ENCODE measurements around the gene COL8A1.
A peak's percentile ranks its signal among the peaks of the same experiment; 100 is the strongest.

The COL8A1 gene

DNA sequence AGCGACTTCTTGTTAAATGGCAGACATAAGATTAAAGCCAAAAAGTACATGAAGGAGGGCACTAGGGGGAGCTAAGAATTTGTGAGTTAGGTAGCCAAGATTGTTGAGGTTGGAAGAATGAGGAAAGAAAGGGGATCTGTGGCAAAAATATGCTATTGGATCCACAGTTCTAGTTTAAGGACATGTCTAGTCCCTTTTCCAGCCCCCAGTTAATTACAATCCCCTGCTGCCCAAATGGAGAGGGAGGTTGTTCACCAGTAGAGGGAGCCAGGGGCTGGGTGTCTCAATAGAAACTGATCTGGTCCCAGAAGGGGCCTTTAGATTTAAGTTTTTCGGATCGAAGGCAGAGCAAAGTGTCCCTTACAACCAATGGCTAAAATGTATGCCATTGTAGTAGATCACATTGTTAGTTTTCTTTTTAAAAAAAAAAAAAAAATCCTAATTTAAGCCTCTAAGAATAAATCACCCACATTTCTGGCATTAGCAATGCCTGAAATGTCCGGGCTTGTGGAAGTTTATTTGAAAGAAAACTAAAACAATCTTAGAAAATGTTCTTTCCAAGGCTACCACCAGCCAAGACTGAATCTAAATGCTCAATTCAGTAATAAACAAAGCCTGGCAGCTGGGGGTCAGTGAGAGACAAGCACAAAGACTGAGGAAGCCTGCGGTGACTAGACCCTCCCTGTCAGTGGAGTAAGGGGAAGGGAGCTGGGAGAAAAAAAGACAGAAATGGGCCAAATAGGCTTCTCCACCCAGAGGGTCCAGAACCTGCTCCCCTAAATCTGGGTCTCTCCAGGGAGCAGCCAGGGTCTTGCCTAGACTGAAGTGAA is 7.1 kb downstream of the COL8A1 start:
- Histone ChIP-seq H3K4me1 (peaks cover 0 to 8% (median 0%) of the 10 kb centered on the region in 10 experiments; a peak in 4 of 20 replicates), H3K4me2 (no peak overlapping the region), H3K9ac (no peak overlapping the region), H3K27ac (no peak overlapping the region), H3K9me3 (replicated peaks in 1 of 11) (no peaks in the 10 kb centered on the region), H3K27me3 (peaks cover 0 to 11% (median 0%) of the 10 kb centered on the region in 11 experiments; a peak in 6 of 22 replicates), H3K4me3 (no peak overlapping the region), H4K20me1 (no peaks in the 10 kb centered on the region), H3K36me3 (no peaks in the 10 kb centered on the region)
- no peak for TF ChIP-seq Cebpa-rat (IDR thresholded peaks at IDR 0.05)

DNA sequence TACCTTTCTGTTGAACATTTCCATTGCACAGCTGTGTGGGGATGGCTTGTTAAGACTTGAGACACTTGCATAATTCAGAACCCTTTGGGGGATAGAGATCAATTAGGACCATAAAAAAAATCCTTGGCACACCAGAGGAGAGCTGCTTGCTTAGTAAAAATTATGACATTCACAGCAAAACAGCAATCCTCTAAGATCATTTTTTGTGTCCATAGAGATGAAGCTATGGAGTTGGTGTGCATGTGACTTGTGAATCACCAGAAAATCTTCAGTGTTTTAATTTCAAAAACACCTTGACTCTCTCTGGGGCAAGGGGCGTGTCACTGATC is 7.7 kb downstream of the COL8A1 start:
- Histone ChIP-seq H3K27ac (no peak overlapping the region), H3K4me1 (peaks cover 0 to 8% (median 0%) of the 10 kb centered on the region in 10 experiments; a peak in 3 of 20 replicates)

DNA sequence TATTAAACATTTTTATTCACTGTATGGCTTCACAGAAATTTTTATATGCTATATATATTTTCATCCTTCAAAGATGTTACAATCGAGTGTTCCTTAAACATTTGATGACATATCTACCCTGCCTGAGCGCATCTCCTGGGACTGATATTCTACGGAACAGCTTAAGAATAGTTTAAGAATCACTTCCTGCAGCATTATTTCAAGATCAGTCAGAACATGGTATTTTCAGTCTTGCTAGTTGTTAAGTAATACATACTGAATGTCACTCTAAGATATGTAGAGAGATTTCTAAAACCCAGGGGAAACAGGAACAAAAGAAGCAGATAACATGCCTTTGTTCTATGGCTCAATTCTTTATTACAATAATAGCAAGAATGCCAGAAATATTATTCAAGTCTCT is 8.7 kb downstream of the COL8A1 start:
- H3K4me3 ChIP-seq: no peak overlapping the region
- no peaks in the 10 kb centered on the region for H4K20me1 ChIP-seq
- peaks cover 0 to 8% (median 0%) of the 10 kb centered on the region in 10 experiments; a peak in 3 of 20 replicates for H3K4me1 ChIP-seq
- no peak overlapping the region for H3K27ac ChIP-seq
- H3K4me2 ChIP-seq: peak overlapping the region in 5 of 11 experiments; percentile 4 to 29 (median 15); a peak in 6 of 22 replicates
- no peak for TF ChIP-seq Cebpa-rat (IDR thresholded peaks at IDR 0.05)
- H3K9ac ChIP-seq: no peak overlapping the region
- H3K9me3 ChIP-seq (replicated peaks in 1 of 11): no peaks in the 10 kb centered on the region
- H3K36me3 ChIP-seq: no peaks in the 10 kb centered on the region
- no peaks in the 10 kb centered on the region for H3K27me3 ChIP-seq

More for the DNA sequence above, 7.7 kb downstream of the COL8A1 start:
- H3K27me3 ChIP-seq: peaks cover 0 to 6% (median 0%) of the 10 kb centered on the region in 11 experiments; a peak in 5 of 22 replicates
- no peak for TF ChIP-seq Cebpa-rat (IDR thresholded peaks at IDR 0.05)
- H3K9me3 ChIP-seq (replicated peaks in 1 of 11): no peaks in the 10 kb centered on the region
- H3K4me3 ChIP-seq: no peak overlapping the region
- H3K4me2 ChIP-seq: no peak overlapping the region
- no peaks in the 10 kb centered on the region for H4K20me1 ChIP-seq
- no peaks in the 10 kb centered on the region for H3K36me3 ChIP-seq
- H3K9ac ChIP-seq: no peak overlapping the region

DNA sequence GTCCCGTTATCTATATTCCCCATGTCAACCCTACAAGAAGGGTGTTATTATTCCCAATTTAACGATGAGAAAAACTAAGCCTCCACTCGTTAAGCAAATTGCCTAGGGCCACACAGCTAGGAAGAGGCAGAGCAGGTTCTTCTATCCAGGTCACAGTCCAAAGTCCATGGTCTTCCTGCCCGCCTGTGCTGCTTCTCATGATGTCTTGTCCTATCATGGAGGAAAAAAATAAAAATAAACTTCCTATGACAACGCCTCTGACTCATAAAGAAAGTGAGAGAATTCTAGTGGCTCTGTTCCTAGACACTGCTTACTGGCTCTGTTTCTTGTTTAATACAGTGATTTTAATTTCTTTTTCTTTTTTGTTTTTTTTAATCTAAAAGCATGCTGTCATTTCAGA is 9.7 kb downstream of the COL8A1 start:
- H3K36me3 ChIP-seq: no peaks in the 10 kb centered on the region
- no peak for TF ChIP-seq Cebpa-rat (IDR thresholded peaks at IDR 0.05)
- no peaks in the 10 kb centered on the region for H3K9me3 ChIP-seq (replicated peaks in 1 of 11)
- no peak overlapping the region for H3K4me3 ChIP-seq
- H3K9ac ChIP-seq: no peak overlapping the region
- no peak overlapping the region for H3K27ac ChIP-seq
- 0 out of 22 replicates have a peak overlapping the region, but pooled peaks of 1 of the 11 experiments have one; percentile 20 for H3K4me2 ChIP-seq
- peaks cover 0 to 8% (median 0%) of the 10 kb centered on the region in 10 experiments; a peak in 3 of 20 replicates for H3K4me1 ChIP-seq
- H3K27me3 ChIP-seq: no peaks in the 10 kb centered on the region
- H4K20me1 ChIP-seq: no peaks in the 10 kb centered on the region

DNA sequence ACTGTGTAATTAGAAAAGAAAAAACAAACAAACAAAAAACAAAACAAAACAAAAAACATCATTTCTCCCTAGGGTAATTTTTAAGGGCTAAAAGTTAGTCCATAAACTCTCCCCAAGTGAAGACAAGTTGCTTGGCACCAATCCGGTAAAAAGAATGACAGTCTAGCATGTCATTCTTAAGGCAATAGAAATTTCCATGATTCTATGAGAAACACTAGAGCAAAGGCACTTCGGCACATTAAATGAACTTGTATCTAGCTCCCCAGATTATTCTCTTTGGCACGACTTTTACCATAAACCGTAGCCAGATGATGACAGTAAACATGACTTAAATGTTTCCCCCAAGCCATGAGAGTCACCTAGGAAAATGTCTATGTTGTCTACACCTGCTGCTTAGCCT is 10.1 kb downstream of the COL8A1 start:
- TF ChIP-seq Cebpa-rat (IDR thresholded peaks at IDR 0.05): no peak
- Histone ChIP-seq H3K9me3 (replicated peaks in 1 of 11) (no peaks in the 10 kb centered on the region), H3K4me1 (peaks cover 0 to 8% (median 0%) of the 10 kb centered on the region in 10 experiments; a peak in 3 of 20 replicates), H3K9ac (no peak overlapping the region), H4K20me1 (no peaks in the 10 kb centered on the region), H3K4me3 (no peak overlapping the region), H3K36me3 (no peaks in the 10 kb centered on the region), H3K4me2 (no peak overlapping the region), H3K27ac (no peak overlapping the region), H3K27me3 (no peaks in the 10 kb centered on the region)

DNA sequence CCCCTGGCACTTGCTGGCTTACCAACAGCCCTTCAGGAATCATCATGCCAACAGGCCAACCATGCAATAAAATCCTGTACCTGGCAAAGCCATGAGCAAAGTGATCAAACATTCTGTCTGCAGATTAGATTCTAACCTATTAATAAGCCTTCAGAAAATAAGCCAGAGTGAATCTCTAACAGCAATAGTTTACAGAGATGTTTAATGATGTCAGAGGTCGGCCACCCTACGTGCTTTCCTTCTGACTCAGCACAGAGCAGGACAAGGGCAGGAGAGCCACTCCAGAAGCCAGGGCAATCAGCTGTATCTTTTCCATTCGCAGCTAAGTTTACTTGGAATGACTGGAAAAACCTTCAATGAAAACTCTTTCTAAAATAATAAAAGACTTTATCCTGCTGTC is 13.1 kb downstream of the COL8A1 start:
- Histone ChIP-seq H3K36me3 (no peaks in the 10 kb centered on the region), H3K9ac (no peak overlapping the region), H4K20me1 (no peaks in the 10 kb centered on the region), H3K27ac (no peak overlapping the region), H3K4me3 (no peak overlapping the region), H3K9me3 (replicated peaks in 1 of 11) (no peaks in the 10 kb centered on the region), H3K4me2 (no peak overlapping the region), H3K27me3 (no peaks in the 10 kb centered on the region), H3K4me1 (peaks cover 0 to 8% (median 0%) of the 10 kb centered on the region in 10 experiments; a peak in 3 of 20 replicates)
- no peak for TF ChIP-seq Cebpa-rat (IDR thresholded peaks at IDR 0.05)

DNA sequence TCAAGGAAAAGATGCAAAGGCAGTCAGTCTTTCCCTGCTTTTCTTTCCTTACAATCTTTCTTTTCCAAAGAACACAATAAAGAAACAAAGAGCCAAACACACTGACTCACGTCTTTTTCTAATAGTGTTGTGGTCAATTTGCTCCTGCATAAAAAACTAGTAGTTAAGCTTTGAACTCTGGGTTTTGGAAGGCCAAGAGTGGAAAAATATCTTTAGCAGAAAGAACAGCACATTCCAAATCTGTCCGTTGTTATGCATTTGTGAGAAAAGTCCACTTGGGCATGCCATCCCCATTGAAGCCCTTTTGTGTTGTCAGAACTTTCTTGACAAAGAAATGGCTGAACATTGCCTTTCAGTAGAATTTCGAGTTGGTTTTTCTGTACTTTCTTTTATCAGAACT is 18.2 kb downstream of the COL8A1 start:
- Histone ChIP-seq H3K27me3 (no peaks in the 10 kb centered on the region), H4K20me1 (no peaks in the 10 kb centered on the region), H3K9ac (no peak overlapping the region), H3K27ac (no peak overlapping the region), H3K4me3 (no peak overlapping the region), H3K4me1 (no peaks in the 10 kb centered on the region), H3K36me3 (no peaks in the 10 kb centered on the region), H3K9me3 (replicated peaks in 1 of 11) (no peaks in the 10 kb centered on the region), H3K4me2 (no peak overlapping the region)
- no peak for TF ChIP-seq Cebpa-rat (IDR thresholded peaks at IDR 0.05)

DNA sequence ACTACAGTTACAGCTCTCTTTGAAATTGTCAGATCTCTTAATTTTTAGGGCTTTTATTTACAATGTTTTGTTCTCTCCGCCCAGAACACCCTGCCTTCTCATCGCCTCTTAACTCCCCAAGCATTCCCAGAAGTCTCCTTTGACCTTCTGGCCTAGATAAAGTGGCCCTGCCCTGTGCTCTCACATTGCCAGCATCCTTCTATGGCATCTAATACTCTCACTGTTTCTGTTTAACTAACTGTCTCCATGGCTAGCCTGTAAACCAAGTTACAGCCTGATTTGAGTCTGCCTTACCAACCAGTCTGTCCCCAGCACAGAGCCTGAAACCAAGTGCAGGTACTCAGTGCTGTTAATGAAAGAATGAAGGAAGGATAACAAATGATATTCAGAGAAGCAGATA is 19.9 kb downstream of the COL8A1 start:
- H3K36me3 ChIP-seq: no peaks in the 10 kb centered on the region
- no peak overlapping the region for H3K4me3 ChIP-seq
- no peaks in the 10 kb centered on the region for H3K9me3 ChIP-seq (replicated peaks in 1 of 11)
- no peak overlapping the region for H3K27ac ChIP-seq
- no peak for TF ChIP-seq Cebpa-rat (IDR thresholded peaks at IDR 0.05)
- no peaks in the 10 kb centered on the region for H4K20me1 ChIP-seq
- no peak overlapping the region for H3K9ac ChIP-seq
- H3K4me2 ChIP-seq: no peak overlapping the region
- no peaks in the 10 kb centered on the region for H3K27me3 ChIP-seq
- no peaks in the 10 kb centered on the region for H3K4me1 ChIP-seq

DNA sequence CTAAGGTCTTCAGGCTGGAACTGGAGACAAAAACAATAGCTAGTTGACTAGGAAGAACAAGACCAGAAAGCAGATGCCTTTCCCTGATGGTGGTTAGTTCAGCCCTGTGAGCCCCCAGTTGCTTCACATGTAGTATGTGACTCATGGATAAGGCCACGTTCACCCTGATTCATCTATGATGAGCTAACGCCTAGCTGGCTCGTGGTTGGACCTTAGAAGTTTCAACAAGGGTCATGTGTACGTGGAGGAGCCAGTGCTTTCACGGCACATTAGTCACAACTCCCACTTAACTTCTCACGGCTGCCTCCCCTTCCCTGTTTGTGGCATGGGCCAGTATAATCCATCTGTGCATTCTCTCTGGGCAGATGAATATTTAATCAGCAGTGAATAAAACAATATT is 20.6 kb downstream of the COL8A1 start:
- Histone ChIP-seq H3K36me3 (no peaks in the 10 kb centered on the region), H3K9me3 (replicated peaks in 1 of 11) (no peaks in the 10 kb centered on the region), H3K4me2 (no peak overlapping the region), H3K4me3 (no peak overlapping the region), H4K20me1 (no peaks in the 10 kb centered on the region), H3K27me3 (no peaks in the 10 kb centered on the region), H3K27ac (no peak overlapping the region), H3K9ac (no peak overlapping the region), H3K4me1 (no peaks in the 10 kb centered on the region)
- TF ChIP-seq Cebpa-rat (IDR thresholded peaks at IDR 0.05): no peak

DNA sequence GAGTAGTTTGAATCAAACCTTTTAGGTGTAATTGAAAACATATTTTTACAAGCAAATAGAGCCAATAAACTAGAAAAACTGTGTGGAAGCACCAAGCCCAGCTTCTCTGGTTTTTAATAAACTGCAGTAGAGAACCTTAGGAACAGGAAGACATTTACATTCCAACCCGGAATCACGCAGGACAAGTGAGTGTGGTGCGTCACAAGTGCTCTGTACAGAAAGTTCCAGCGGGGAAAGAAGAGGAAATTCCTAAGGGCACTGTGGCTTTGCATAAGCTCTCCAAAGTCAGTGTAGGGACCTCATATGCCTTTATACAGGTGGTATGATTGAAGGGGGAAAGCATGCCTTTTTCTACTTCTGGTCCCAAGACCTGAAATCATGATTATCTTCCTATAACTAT is 21.6 kb downstream of the COL8A1 start:
- no peak for TF ChIP-seq Cebpa-rat (IDR thresholded peaks at IDR 0.05)
- H3K9ac ChIP-seq: no peak overlapping the region
- no peaks in the 10 kb centered on the region for H3K9me3 ChIP-seq (replicated peaks in 1 of 11)

More for the DNA sequence above, 21.6 kb downstream of the COL8A1 start:
- H3K4me2 ChIP-seq: no peak overlapping the region
- no peaks in the 10 kb centered on the region for H3K27me3 ChIP-seq
- H3K36me3 ChIP-seq: no peaks in the 10 kb centered on the region
- H3K4me1 ChIP-seq: no peaks in the 10 kb centered on the region
- H3K4me3 ChIP-seq: no peak overlapping the region
- no peak overlapping the region for H3K27ac ChIP-seq
- H4K20me1 ChIP-seq: no peaks in the 10 kb centered on the region

Measured in BLaER1 treated with 17β-estradiol and CSF1 and Interleukin-3, amounts not matched to agents 10 nM and 100 nM (cell line).